Stomach (tissue), 9 donors: ENCODE measurements around the gene SYNE4. TPM values are rescaled to one million over a fixed set of nuclear protein-coding genes. Genes with fewer than 3 reads are reported as not detected.
"Not testable (repeated sequence)": the region's sequence is repeated elsewhere in the genome, so short reads cannot be mapped to it uniquely, and the experiment has no call there.

Source experiments
- DNase-seq, 2 donors: peaks; one replicate each; pipeline versions ENCODE4 v3.0.0 to v3.0.0-alpha.2; 2013 to 2019
- H3K27ac ChIP-seq, 5 donors: fragments of 200-600 bp in 4 of 5; sonication (generic) in 4 of 5; one replicate each; pipeline ENCODE4 v1.5.1; 2013 to 2019; ENCODE audit warnings: mild to moderate bottlenecking in 1 of 5, moderate library complexity in 1 of 5
- H3K27me3 ChIP-seq, 3 donors: fragments of 200-600 bp; sonication (generic); one replicate each; pipeline ENCODE4 v1.5.1; 2017 to 2019; ENCODE audit warnings: mixed run types in 1 of 3
- H3K36me3 ChIP-seq, 4 donors: fragments of 200-600 bp; sonication (generic); 1 replicate in 3 of 4; 2 replicates in 1 of 4; pipeline ENCODE4 v1.5.1; 2016 to 2019
- H3K4me1 ChIP-seq, 4 donors: fragments of 200-600 bp; sonication (generic); one replicate each; pipeline ENCODE4 v1.5.1; 2016 to 2019
- H3K4me3 ChIP-seq, 4 donors: fragments of 200-600 bp; sonication (generic) in 3 of 4; one replicate each; pipeline ENCODE4 v1.5.1; 2016 to 2019; ENCODE audit warnings: mild to moderate bottlenecking in 1 of 4
- H3K9me3 ChIP-seq, 4 donors: fragments of 200-600 bp; sonication (generic); one replicate each; pipeline ENCODE4 v1.5.1; 2016 to 2019
- CTCF ChIP-seq, 7 experiments: fragments of 450-650 bp in 4 of 7; fragments of 200-600 bp in 3 of 7; sonication (generic) in 3 of 7; IDR thresholded peaks; one replicate each; pipeline ENCODE4 v1.5.1; 2016 to 2019; ENCODE audit warnings: antibody characterized with exemption in 7 of 7, control low read depth in 2 of 7, mild to moderate bottlenecking in 1 of 7
- EP300 ChIP-seq: sonication (generic); formaldehyde crosslinking; IDR thresholded peaks from one replicate; pipeline ENCODE4 v1.6.1; 2017; ENCODE audit warnings: antibody characterized with exemption
- POLR2A ChIP-seq, 4 donors: fragments of 450-650 bp; IDR thresholded peaks; one replicate each; pipeline ENCODE4 v1.6.1; 2016; ENCODE audit warnings: antibody characterized with exemption in 4 of 4, control low read depth in 2 of 4, mild to moderate bottlenecking in 1 of 4, moderate library complexity in 1 of 4
- POLR2AphosphoS5 ChIP-seq, 3 donors: sonication (generic); formaldehyde crosslinking; IDR thresholded peaks; one replicate each; pipeline ENCODE4 v1.6.1; 2016; ENCODE audit warnings: antibody characterized with exemption in 3 of 3
- WGBS, 5 donors: extraction: QIAGEN DNeasy Blood & Tissue Kit in 3 of 5; methylation state at CpG; one replicate each; pipeline versions ENCODE4 v1.1.5 to v1.1.7; 2013 to 2018; 5-methylcytosine and 5-hydroxymethylcytosine counted together
- intact Hi-C: fragments of 100-400 bp; cut with DNase I; formaldehyde crosslinking; loops from one replicate; pipeline ENCODE4 v1.15.1; 2023; ENCODE audit warnings: low total_unique reads
- polyA plus RNA-seq, 3 donors: library from polyadenylated mRNA; stranded (reverse); fragments of 200-250 nt; gene quantifications; one replicate each; pipeline ENCODE4 v1.2.3, GENCODE V29; 2013
- total RNA-seq, 5 donors: library from RNA; depleted of rRNA; stranded (reverse); fragments of >200 nt; gene quantifications; one replicate each; pipeline versions ENCODE4 v1.1.0 to v1.2.3, GENCODE V29; 2014 to 2016
- donor health status: healthy with polysubstance abuse.
- donor health status: Bipolar disorder and iron deficiency.
- donor health status: healthy.

Gene SYNE4
- total and polyA plus RNA-seq, 8 donors, result 1.3 to 11.2 (median 4.6) TPM; not detected in 1

GRCh38 chr19:36046443-36047050, 37.9 kb upstream of the SYNE4 start:
- H3K27ac ChIP-seq, result peak overlapping the region in 3 of 5 donors; percentile 21 to 47 (median 26)
- WGBS, 5 donors, result 81 to 88% (median 86%) methylated on average over 5 of the region's 5 CpGs

DNA sequence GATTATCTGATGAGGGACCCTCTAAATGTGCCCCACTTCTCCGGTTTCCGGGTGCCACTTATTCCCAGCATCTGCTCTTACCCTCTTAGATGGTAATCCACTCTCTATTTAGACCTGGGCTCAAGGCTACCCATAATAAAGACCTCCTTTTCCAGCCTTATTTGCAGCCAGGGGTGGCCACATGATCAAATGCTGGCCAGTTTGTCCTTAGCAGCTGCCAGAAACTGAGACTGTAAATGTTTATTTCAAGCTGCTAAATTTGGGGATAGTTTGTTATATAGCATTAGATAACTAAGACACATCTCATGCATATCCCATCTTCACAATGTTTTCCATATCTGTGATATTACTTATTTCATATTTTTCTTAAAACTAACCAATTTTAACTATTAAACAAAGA, 35.3 kb upstream of the SYNE4 start:
- no peak for DNase-seq
- Histone ChIP-seq H3K36me3 (peaks cover 6 to 13% (median 10%) of the 10 kb centered on the region in 4 donors), H3K27me3 (no peaks in the 10 kb centered on the region), H3K9me3 (no peaks in the 10 kb centered on the region), H3K27ac (peak overlapping the region in 1 of 5 donors; percentile 53), H3K4me1 (peaks cover 0 to 32% (median 8%) of the 10 kb centered on the region in 4 donors), H3K4me3 (no peak overlapping the region)
- WGBS, 5 donors, result 83 to 90% (median 85%) methylated on average over 2 of the region's 2 CpGs
- TF ChIP-seq CTCF (IDR thresholded peaks at IDR 0.05), result no peak
- TF ChIP-seq POLR2AphosphoS5 (IDR thresholded peaks at IDR 0.05), result no peak
- TF ChIP-seq POLR2A (IDR thresholded peaks at IDR 0.05), result no peak
- no peak for TF ChIP-seq EP300
- intact Hi-C loops, result no loop called here

More at GRCh38 chr19:36046443-36047050, 37.9 kb upstream of the SYNE4 start:
- Histone ChIP-seq H3K36me3 (no peaks in the 10 kb centered on the region), H3K4me3 (no peak overlapping the region), H3K27me3 (no peaks in the 10 kb centered on the region), H3K9me3 (no peaks in the 10 kb centered on the region), H3K4me1 (peaks cover 0 to 29% (median 8%) of the 10 kb centered on the region in 4 donors)
- intact Hi-C loops, result no loop called here
- no peak for TF ChIP-seq POLR2AphosphoS5 (IDR thresholded peaks at IDR 0.05)
- DNase-seq, result no peak

- TF ChIP-seq EP300 (no peak), CTCF (IDR thresholded peaks at IDR 0.05) (no peak), POLR2A (IDR thresholded peaks at IDR 0.05) (no peak), POLR2AphosphoS5 (IDR thresholded peaks at IDR 0.05) (no peak)
- intact Hi-C loops, result no loop called here
- H3K27me3 ChIP-seq, result no peaks in the 10 kb centered on the region
- WGBS, 5 donors, result 28 to 49% (median 32%) methylated on average over 3 of the region's 3 CpGs
- H3K4me1 ChIP-seq, result peaks cover 0 to 32% (median 8%) of the 10 kb centered on the region in 4 donors
- peak overlapping the region in 4 of 5 donors; percentile 28 to 56 (median 52) for H3K27ac ChIP-seq
- H3K4me3 ChIP-seq, result no peak overlapping the region
- DNase-seq, result peak in 1 of 2 donors; percentile 52
- no peaks in the 10 kb centered on the region for H3K9me3 ChIP-seq
- peaks cover 7 to 30% (median 21%) of the 10 kb centered on the region in 4 donors for H3K36me3 ChIP-seq
Measured at GRCh38 chr19:36041831-36042230, 33.2 kb upstream of the SYNE4 start.

DNA sequence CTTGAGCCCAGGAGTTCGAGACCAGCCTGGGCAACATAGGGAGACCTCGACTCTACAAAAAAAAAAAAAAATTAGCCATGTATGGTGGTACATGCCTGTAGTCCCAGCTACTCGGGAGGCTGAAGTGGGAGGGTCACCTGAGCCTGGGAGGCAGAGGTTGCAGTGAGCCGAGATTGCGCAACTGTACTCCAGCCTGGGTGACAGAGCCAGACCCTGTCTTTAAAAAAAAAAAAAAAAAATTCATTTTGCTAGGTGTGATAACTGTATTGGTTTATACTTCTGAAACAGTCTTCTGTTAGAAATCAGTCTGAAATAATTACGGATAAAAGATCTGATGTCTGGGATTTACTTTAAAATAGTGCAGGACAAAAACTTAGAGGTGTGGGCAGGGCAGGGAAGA, 32.5 kb upstream of the SYNE4 start:
- Histone ChIP-seq H3K36me3 (peaks cover 7 to 30% (median 21%) of the 10 kb centered on the region in 4 donors), H3K27ac (peak overlapping the region in 2 of 5 donors; percentile 11 to 53), H3K4me1 (peaks cover 0 to 25% (median 5%) of the 10 kb centered on the region in 4 donors)
- DNase-seq, H3K4me3 ChIP-seq, H3K9me3 ChIP-seq, H3K27me3 ChIP-seq, intact Hi-C loops: not testable (repeated sequence)
- 89 to 94% (median 90%) methylated on average over 6 of the region's 6 CpGs for WGBS, 5 donors

- H3K9me3 ChIP-seq, result no peaks in the 10 kb centered on the region
- no peak for TF ChIP-seq POLR2AphosphoS5 (IDR thresholded peaks at IDR 0.05)
- TF ChIP-seq EP300, result no peak
- no peak overlapping the region for H3K4me3 ChIP-seq
- H3K27me3 ChIP-seq, result no peaks in the 10 kb centered on the region
- H3K4me1 ChIP-seq, result peaks cover 0 to 22% (median 5%) of the 10 kb centered on the region in 4 donors
- H3K36me3 ChIP-seq, result peaks cover 7 to 31% (median 24%) of the 10 kb centered on the region in 4 donors
- WGBS, 5 donors, result 84 to 89% (median 87%) methylated on average over 6 of the region's 6 CpGs
- no peak for DNase-seq
- intact Hi-C loops, result no loop called here
- peak overlapping the region in 1 of 5 donors; percentile 11 for H3K27ac ChIP-seq
Measured at GRCh38 chr19:36040495-36040894, 31.9 kb upstream of the SYNE4 start.
